Ishikawa (cell line): Measurements from ENCODE around the gene N4BP2L2.

ENCODE experiments used
- CEBPB ChIP-seq: IDR thresholded peaks from 2 replicates; pipeline ENCODE4 v1.6.1; 2012
- CREB1 ChIP-seq: IDR thresholded peaks from 2 replicates; pipeline ENCODE4 v1.6.1; 2012; ENCODE audit warnings: low read depth
- EGR1 ChIP-seq: IDR thresholded peaks from 2 replicates; pipeline ENCODE4 v1.6.1; 2012
- EP300 ChIP-seq: IDR thresholded peaks from 2 replicates; pipeline ENCODE4 v1.6.1; 2012; ENCODE audit warnings: borderline replicate concordance
- FOXM1 ChIP-seq: IDR thresholded peaks from 2 replicates; pipeline ENCODE4 v1.6.1; 2012; ENCODE audit warnings: low read depth, borderline replicate concordance
- MAX ChIP-seq: IDR thresholded peaks from 2 replicates; pipeline ENCODE4 v1.6.1; 2012
- NFIC ChIP-seq: IDR thresholded peaks from 2 replicates; pipeline ENCODE4 v1.6.1; 2012
- RAD21 ChIP-seq: IDR thresholded peaks from 2 replicates; pipeline ENCODE4 v1.6.1; 2012; ENCODE audit warnings: low read depth
- REST ChIP-seq: IDR thresholded peaks from 2 replicates; pipeline ENCODE4 v1.6.1; 2012; ENCODE audit warnings: low read depth, mild to moderate bottlenecking
- TAF1 ChIP-seq: IDR thresholded peaks from 2 replicates; pipeline ENCODE4 v1.6.1; 2012; ENCODE audit warnings: low read depth, mild to moderate bottlenecking
- TCF12 ChIP-seq: IDR thresholded peaks from 2 replicates; pipeline ENCODE4 v1.6.1; 2012; ENCODE audit warnings: low read depth
- TEAD4 ChIP-seq: IDR thresholded peaks from 2 replicates; pipeline ENCODE4 v1.6.1; 2012
- USF1 ChIP-seq: IDR thresholded peaks from 2 replicates; pipeline ENCODE4 v1.6.1; 2012
- YY1 ChIP-seq: IDR thresholded peaks from 2 replicates; pipeline ENCODE4 v1.6.1; 2012; ENCODE audit warnings: low read depth
- ZBTB7A ChIP-seq: IDR thresholded peaks from 2 replicates; pipeline ENCODE4 v1.6.1; 2012; ENCODE audit warnings: low read depth

The N4BP2L2 gene

GRCh38 chr13:32430018-32430747, 108.4 kb downstream of the N4BP2L2 start:
- TF ChIP-seq RAD21 (no peak), FOXM1 (no peak), EP300 (no peak), CREB1 (no peak), TEAD4 (no peak)

DNA sequence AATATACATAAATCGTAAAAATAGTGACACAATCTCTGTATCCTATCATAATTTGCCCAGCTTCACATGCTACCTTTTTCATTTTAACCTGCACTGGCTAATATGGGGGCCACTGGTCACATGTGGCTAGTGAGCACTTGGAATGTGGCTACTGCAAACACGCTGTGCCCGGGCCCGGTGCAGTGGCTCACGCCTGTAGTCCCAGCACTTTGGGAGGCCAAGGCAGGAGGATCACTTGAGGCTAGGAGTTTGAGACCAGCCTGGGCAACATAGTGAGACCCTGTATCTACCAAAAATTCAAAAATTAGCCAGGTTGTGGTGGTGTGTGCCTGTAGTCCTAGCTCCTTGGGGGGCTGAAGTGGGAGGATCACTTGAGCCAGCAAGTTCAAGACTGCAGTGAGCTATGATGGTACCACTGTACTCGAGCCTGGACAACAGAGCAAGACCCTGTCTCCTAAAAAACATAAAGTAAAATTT, 109.1 kb downstream of the N4BP2L2 start:
- TF ChIP-seq EGR1 (no peak), EP300 (no peak)

DNA sequence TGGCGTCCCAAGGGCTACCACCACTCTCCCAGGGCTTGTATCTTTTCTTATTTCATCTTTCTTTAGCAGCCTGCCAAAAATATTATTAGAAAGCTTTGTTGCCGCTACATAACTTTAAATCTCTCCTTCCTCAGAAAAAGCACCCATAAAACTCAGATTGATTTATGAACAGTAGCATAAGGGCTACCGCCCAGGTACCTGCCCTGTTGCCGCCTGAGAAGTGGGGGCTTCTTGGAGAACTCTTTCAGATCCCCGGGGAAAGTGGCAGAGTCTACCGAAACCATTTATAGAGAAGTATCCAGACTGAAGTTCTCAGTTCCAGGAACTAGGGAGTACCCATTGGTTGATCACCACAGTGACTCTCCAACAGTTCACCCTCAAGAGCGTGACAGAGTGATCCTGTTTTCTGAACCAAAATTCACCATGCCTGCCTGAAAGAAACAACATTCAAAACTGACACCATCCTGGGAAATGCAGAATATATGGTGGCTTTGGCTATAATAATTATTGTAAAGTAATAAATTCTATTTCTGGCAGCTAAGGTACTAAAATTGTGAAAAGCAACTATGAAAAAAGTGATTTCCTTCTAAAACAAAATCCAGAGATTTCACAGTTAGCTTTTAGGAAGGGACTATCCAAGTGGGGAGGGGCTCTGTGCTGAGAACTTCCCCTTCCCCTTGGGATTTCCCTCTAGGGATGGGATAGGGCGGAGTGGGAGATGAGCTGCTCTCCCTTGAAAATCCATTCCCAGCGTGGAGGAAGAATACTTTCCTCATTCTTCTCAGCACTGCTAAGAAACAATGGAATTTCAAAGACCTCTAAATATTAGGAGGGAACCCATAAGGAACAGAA, 109.8 kb downstream of the N4BP2L2 start:
- TF ChIP-seq TEAD4, result no peak
- TF ChIP-seq FOXM1, result no peak
- no peak for TF ChIP-seq EP300
- TF ChIP-seq USF1, result no peak
- TF ChIP-seq NFIC, result no peak
- no peak for TF ChIP-seq RAD21
- TF ChIP-seq CREB1, result no peak

- TF ChIP-seq USF1 (peak; percentile 81), EP300 (no peak), NFIC (no peak), TEAD4 (no peak), ZBTB7A (peak; percentile 69), EGR1 (peak; percentile 81), MAX (peak; percentile 31; the same call in 1 of the 2 replicates)
Observed at GRCh38 chr13:32427852-32428580, 110.6 kb downstream of the N4BP2L2 start, which contains the start of gene N4BP2L1. Gene N4BP2L1 (minus strand): TSS chr13:32428130. CDS start chr13:32428082, 48 bp downstream.

DNA sequence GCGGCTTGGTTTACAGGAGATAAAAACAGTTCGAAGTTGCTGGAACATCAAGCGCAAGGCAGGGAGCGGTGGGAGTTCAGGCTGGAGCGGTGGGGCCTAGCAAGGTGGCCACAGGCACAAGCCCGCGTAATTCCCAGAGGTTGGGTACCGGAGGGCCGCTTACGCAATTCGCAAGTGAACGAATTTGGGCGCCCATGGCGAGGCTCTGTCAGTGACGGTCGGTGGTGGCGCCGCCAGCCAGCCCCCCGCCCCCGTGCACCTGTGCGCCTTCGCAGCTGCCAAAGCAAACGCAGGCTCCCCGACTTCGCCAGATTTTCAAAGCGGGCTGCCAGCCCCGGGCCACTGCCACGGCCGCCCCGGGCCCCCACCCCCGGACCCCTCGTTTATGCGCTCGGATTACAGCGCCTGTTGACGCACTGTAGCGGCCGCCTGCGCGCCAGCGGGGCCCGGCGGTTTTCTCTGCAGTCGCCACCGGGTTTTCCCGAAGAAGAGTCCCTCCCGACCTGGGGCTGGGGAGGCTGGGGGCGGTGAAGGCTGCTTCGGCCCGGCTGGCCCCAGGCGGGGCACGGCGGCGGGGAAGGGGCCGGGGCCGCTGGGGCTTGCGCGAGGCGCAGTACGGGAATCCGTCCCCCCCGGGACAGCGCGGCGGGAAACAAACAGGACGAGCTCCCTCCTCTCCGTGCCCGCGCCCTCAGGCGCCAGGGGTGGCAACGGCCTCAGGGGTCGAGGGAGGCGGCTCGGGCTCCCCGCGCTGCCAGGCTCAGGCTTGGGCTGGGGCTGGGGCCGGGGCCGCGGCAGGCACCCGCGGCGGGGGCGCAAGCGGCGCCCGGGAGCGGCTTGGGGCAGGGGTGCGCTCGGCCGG, 111.4 kb downstream of the N4BP2L2 start:
- TF ChIP-seq FOXM1 (no peak), YY1 (no peak), TAF1 (no peak), USF1 (no peak), CREB1 (no peak), TEAD4 (no peak)

- TF ChIP-seq TEAD4 (no peak), NFIC (no peak), FOXM1 (no peak), YY1 (no peak), TCF12 (no peak)
Observed at GRCh38 chr13:32426191-32426989, 112.2 kb downstream of the N4BP2L2 start.

GRCh38 chr13:32425158-32425557, 113.4 kb downstream of the N4BP2L2 start:
- TF ChIP-seq CEBPB, result no peak
- TF ChIP-seq TCF12, result no peak
- no peak for TF ChIP-seq ZBTB7A
- no peak for TF ChIP-seq FOXM1
- TF ChIP-seq RAD21, result no peak
- no peak for TF ChIP-seq USF1
- TF ChIP-seq TEAD4, result no peak
- TF ChIP-seq EP300, result no peak
- no peak for TF ChIP-seq TAF1
- no peak for TF ChIP-seq REST
- TF ChIP-seq EGR1, result no peak
- no peak for TF ChIP-seq MAX
- TF ChIP-seq CREB1, result no peak
- TF ChIP-seq NFIC, result no peak
- TF ChIP-seq YY1, result no peak
